Fibroblast of lung (primary cell): ENCODE measurements around the gene VPS54. TPM values are rescaled to one million over a fixed set of nuclear protein-coding genes. Genes with fewer than 3 reads are reported as not detected.
"Not testable (repeated sequence)": the region's sequence is repeated elsewhere in the genome, so short reads cannot be mapped to it uniquely, and the experiment has no call there.

Experiments
- DNase-seq, 2 donors: peaks; one replicate each; pipeline versions ENCODE4 v3.0.0 to v3.0.0-alpha.2; 2010; ENCODE audit warnings: low read depth in 2 of 2
- H2AFZ ChIP-seq: 2 replicates; pipeline ENCODE4 v1.5.1; 2012; ENCODE audit warnings: low read length, control low read depth, inconsistent platforms
- H3K27ac ChIP-seq: 2 replicates; pipeline ENCODE4 v1.5.1; 2011; ENCODE audit warnings: low read length, control low read depth; ENCODE audit not compliant: insufficient read depth
- H3K27me3 ChIP-seq: 2 replicates; pipeline ENCODE4 v1.5.1; 2011; ENCODE audit warnings: mild to moderate bottlenecking, low read length; ENCODE audit not compliant: control insufficient read depth, insufficient read depth
- H3K36me3 ChIP-seq: 2 replicates; pipeline ENCODE4 v1.5.1; 2011; ENCODE audit warnings: low read length; ENCODE audit not compliant: control insufficient read depth, insufficient read depth
- H3K4me1 ChIP-seq: 2 replicates; pipeline ENCODE4 v1.5.1; 2011; ENCODE audit warnings: low read length; ENCODE audit not compliant: control insufficient read depth, insufficient read depth; ENCODE audit errors: extremely low read depth
- H3K4me2 ChIP-seq: 2 replicates; pipeline ENCODE4 v1.5.1; 2011; ENCODE audit warnings: low read length, control low read depth; ENCODE audit not compliant: insufficient read depth; ENCODE audit errors: extremely low read depth
- H3K4me3 ChIP-seq, 4 experiments: fragments of 200-600 bp in 1 of 4; sonication (generic) in 1 of 4; replicated peaks in 1 of 4; 2 replicates each; pipeline ENCODE4 v1.5.1; 2011 to 2016; ENCODE audit warnings: low read length in 4 of 4, low read depth in 3 of 4, mild to moderate bottlenecking in 3 of 4, control low read depth in 2 of 4, inconsistent platforms in 1 of 4, mixed read lengths in 1 of 4; ENCODE audit not compliant: insufficient read depth in 1 of 4; ENCODE audit errors: control extremely low read depth in 1 of 4
- H3K79me2 ChIP-seq: 2 replicates; pipeline ENCODE4 v1.5.1; 2012; ENCODE audit warnings: mild to moderate bottlenecking, low read length, inconsistent platforms; ENCODE audit not compliant: control insufficient read depth, insufficient read depth
- H3K9ac ChIP-seq: 2 replicates; pipeline ENCODE4 v1.5.1; 2011; ENCODE audit warnings: mild to moderate bottlenecking, low read length, control low read depth; ENCODE audit not compliant: insufficient read depth
- H3K9me3 ChIP-seq: 2 replicates; pipeline ENCODE4 v1.5.1; 2012; ENCODE audit warnings: low read depth, low read length; ENCODE audit not compliant: control insufficient read depth, insufficient read depth
- H4K20me1 ChIP-seq: 2 replicates; pipeline ENCODE4 v1.5.1; 2011; ENCODE audit warnings: low read length; ENCODE audit not compliant: control insufficient read depth, insufficient read depth; ENCODE audit errors: extremely low read depth
- CTCF ChIP-seq, 2 donors: IDR thresholded peaks in 1 of 2; conservative IDR thresholded peaks in 1 of 2; 1 replicate in 1 of 2; 2 replicates in 1 of 2; pipeline ENCODE4 v1.5.1; 2011 to 2012; ENCODE audit warnings: low read length in 2 of 2, control low read depth in 1 of 2, inconsistent platforms in 1 of 2, low read depth in 1 of 2, mild to moderate bottlenecking in 1 of 2
- EZH2 ChIP-seq: IDR thresholded peaks from 2 replicates; pipeline ENCODE4 v1.5.1; 2012; ENCODE audit warnings: low read length, control low read depth, mild to moderate bottlenecking; ENCODE audit errors: missing control alignments
- polyA plus RNA-seq, 2 donors: library from polyadenylated mRNA; depleted of rRNA in 1 of 2; stranded (reverse) in 1 of 2; unstranded in 1 of 2; fragments of >200 nt; gene quantifications; 2 replicates each; pipeline ENCODE4 v1.2.1, GENCODE V29; 2011 to 2012; ENCODE audit warnings: missing spikeins in 1 of 2
- total RNA-seq: library from RNA; depleted of rRNA; stranded (reverse); fragments of >200 nt; gene quantifications from 2 replicates; pipeline ENCODE4 v1.2.1, GENCODE V29; 2014

VPS54 gene
- total and polyA plus RNA-seq, 2 donors (not counting 1 experiment from before 2014, with no cell fraction given): 18.4 to 29.7 TPM

- H3K36me3 ChIP-seq: no peaks in the 10 kb centered on the region
- no peaks in the 10 kb centered on the region for H3K9me3 ChIP-seq
- no peak overlapping the region for H3K9ac ChIP-seq
- no peaks in the 10 kb centered on the region for H4K20me1 ChIP-seq
- H3K4me1 ChIP-seq: no peaks in the 10 kb centered on the region
- no peaks in the 10 kb centered on the region for H3K27me3 ChIP-seq
- TF ChIP-seq CTCF (conservative IDR thresholded peaks at IDR 0.05 in 1 of 2, IDR thresholded peaks at IDR 0.05 in 1 of 2; ENCODE audit: low read depth in 1 of 2, low read length in 2 of 2) (no peak), EZH2 (no peak)
- no peak for DNase-seq
- H3K27ac ChIP-seq: no peak overlapping the region
- no peak overlapping the region for H3K4me2 ChIP-seq
- no peak overlapping the region for H2AFZ ChIP-seq
- peaks cover 4% of the 10 kb centered on the region for H3K79me2 ChIP-seq
- H3K4me3 ChIP-seq: no peak overlapping the region
These were observed 29.2 kb downstream of the VPS54 start for GRCh38 chr2:63990072-63990471.

GRCh38 chr2:63988842-63989436 is 30.3 kb downstream of the VPS54 start:
- H3K4me3 ChIP-seq, DNase-seq, H4K20me1 ChIP-seq, H3K79me2 ChIP-seq, H3K4me1 ChIP-seq, H3K9me3 ChIP-seq, H2AFZ ChIP-seq, H3K4me2 ChIP-seq, H3K36me3 ChIP-seq, H3K27ac ChIP-seq, H3K27me3 ChIP-seq, H3K9ac ChIP-seq: not testable (repeated sequence)

- Histone ChIP-seq H3K79me2 (no peaks in the 10 kb centered on the region), H3K4me3 (no peak overlapping the region), H3K4me1 (no peaks in the 10 kb centered on the region), H3K9ac (no peak overlapping the region), H2AFZ (no peak overlapping the region), H3K27ac (no peak overlapping the region), H4K20me1 (no peaks in the 10 kb centered on the region), H3K9me3 (no peaks in the 10 kb centered on the region), H3K36me3 (no peaks in the 10 kb centered on the region), H3K27me3 (no peaks in the 10 kb centered on the region), H3K4me2 (no peak overlapping the region)
- no peak for DNase-seq
- TF ChIP-seq EZH2 (no peak), CTCF (conservative IDR thresholded peaks at IDR 0.05 in 1 of 2, IDR thresholded peaks at IDR 0.05 in 1 of 2; ENCODE audit: low read depth in 1 of 2, low read length in 2 of 2) (no peak)
These were observed 34.4 kb downstream of the VPS54 start for GRCh38 chr2:63984606-63985359.
